CD14-positive monocyte (primary cell): Measurements from ENCODE around the gene ACP5. TPM values are rescaled to one million over a fixed set of nuclear protein-coding genes. Genes with fewer than 3 reads are reported as not detected.

ENCODE experiments used
- DNase-seq, 3 donors: peaks; one replicate each; pipeline ENCODE4 v3.0.0-alpha.2; 2011 to 2022
- H2AFZ ChIP-seq: 2 replicates; pipeline ENCODE4 v1.6.0; 2012; ENCODE audit warnings: mild to moderate bottlenecking, low read depth, low read length, inconsistent platforms; ENCODE audit not compliant: insufficient read depth, poor library complexity, severe bottlenecking
- H3K27ac ChIP-seq, 2 donors: 1 replicate in 1 of 2; 2 replicates in 1 of 2; pipeline ENCODE4 v1.5.1; 2012 to 2013; ENCODE audit warnings: low read length in 2 of 2, control low read depth in 1 of 2, inconsistent platforms in 1 of 2, low read depth in 1 of 2, mild to moderate bottlenecking in 1 of 2
- H3K27me3 ChIP-seq, 2 donors: one replicate each; pipeline versions ENCODE4 v1.6.0 to v1.6.1; 2011 to 2013; ENCODE audit warnings: low read length in 2 of 2; ENCODE audit not compliant: control insufficient read depth in 2 of 2, insufficient read depth in 2 of 2
- H3K36me3 ChIP-seq, 2 donors: replicated peaks in 1 of 2; 1 replicate in 1 of 2; 2 replicates in 1 of 2; pipeline versions ENCODE4 v1.5.1 to v1.6.1; 2012 to 2013; ENCODE audit warnings: low read length in 2 of 2, control low read depth in 1 of 2, inconsistent platforms in 1 of 2, mild to moderate bottlenecking in 1 of 2; ENCODE audit not compliant: insufficient read depth in 2 of 2, control insufficient read depth in 1 of 2
- H3K4me1 ChIP-seq, 2 donors: 1 replicate in 1 of 2; 2 replicates in 1 of 2; pipeline versions ENCODE4 v1.5.1 to v1.6.1; 2012 to 2013; ENCODE audit warnings: low read length in 2 of 2, control low read depth in 1 of 2, inconsistent platforms in 1 of 2, mild to moderate bottlenecking in 1 of 2, moderate library complexity in 1 of 2; ENCODE audit not compliant: insufficient read depth in 2 of 2, control insufficient read depth in 1 of 2
- H3K4me2 ChIP-seq: replicated peaks from 2 replicates; pipeline ENCODE3; 2012; ENCODE audit warnings: low read length, moderate library complexity, mild to moderate bottlenecking; ENCODE audit not compliant: poor library complexity, severe bottlenecking; ENCODE audit errors: extremely low read depth
- H3K4me3 ChIP-seq, 3 experiments: fragments of 200-600 bp in 1 of 3; sonication (generic) in 1 of 3; replicated peaks in 1 of 3; 1 replicate in 2 of 3; 2 replicates in 1 of 3; pipeline ENCODE4 v1.5.1; 2011 to 2013; ENCODE audit warnings: low read length in 3 of 3, mild to moderate bottlenecking in 3 of 3, control low read depth in 2 of 3, low read depth in 2 of 3, inconsistent platforms in 1 of 3, moderate library complexity in 1 of 3
- H3K79me2 ChIP-seq: 2 replicates; pipeline ENCODE4 v1.6.0; 2012; ENCODE audit warnings: mild to moderate bottlenecking, control low read depth, inconsistent platforms, low read length, moderate library complexity; ENCODE audit not compliant: insufficient read depth
- H3K9ac ChIP-seq: 2 replicates; pipeline ENCODE4 v1.6.0; 2017; ENCODE audit warnings: low read length, mild to moderate bottlenecking; ENCODE audit not compliant: insufficient read depth, poor library complexity, severe bottlenecking
- H3K9me3 ChIP-seq, 2 donors: replicated peaks in 1 of 2; 1 replicate in 1 of 2; 2 replicates in 1 of 2; pipeline versions ENCODE4 v1.5.1 to v1.6.1; 2012 to 2013; ENCODE audit warnings: low read length in 2 of 2, control low read depth in 1 of 2; ENCODE audit not compliant: control insufficient read depth in 1 of 2, insufficient read depth in 1 of 2
- H4K20me1 ChIP-seq: 2 replicates; pipeline ENCODE4 v1.6.0; 2012; ENCODE audit warnings: mild to moderate bottlenecking, low read length, control low read depth, moderate library complexity; ENCODE audit not compliant: insufficient read depth
- H3K27ac Mint-ChIP-seq, 7 donors: one replicate each; pipeline ENCODE4 v1.8.0; 2020; ENCODE audit warnings: mild to moderate bottlenecking in 7 of 7, mixed read lengths in 7 of 7, moderate library complexity in 6 of 7, inconsistent platforms in 2 of 7
- H3K27me3 Mint-ChIP-seq, 3 donors: one replicate each; pipeline ENCODE4 v1.8.0; 2021 to 2022; ENCODE audit warnings: low read depth in 3 of 3, mild to moderate bottlenecking in 3 of 3, mixed read lengths in 3 of 3, moderate library complexity in 3 of 3, inconsistent platforms in 1 of 3
- H3K36me3 Mint-ChIP-seq, 2 donors: one replicate each; pipeline ENCODE4 v1.8.0; 2020; ENCODE audit warnings: mixed read lengths in 2 of 2, inconsistent platforms in 1 of 2, mild to moderate bottlenecking in 1 of 2
- H3K4me1 Mint-ChIP-seq: one replicate; pipeline ENCODE4 v1.8.0; 2020; ENCODE audit warnings: mild to moderate bottlenecking, mixed read lengths
- H3K4me3 Mint-ChIP-seq, 2 donors: one replicate each; pipeline ENCODE4 v1.8.0; 2020; ENCODE audit warnings: mild to moderate bottlenecking in 2 of 2, mixed read lengths in 2 of 2, moderate library complexity in 1 of 2
- H3K9me3 Mint-ChIP-seq, 7 donors: one replicate each; pipeline ENCODE4 v1.8.0; 2020 to 2022; ENCODE audit warnings: mixed read lengths in 7 of 7, mild to moderate bottlenecking in 6 of 7, moderate library complexity in 6 of 7, inconsistent platforms in 2 of 7
- WGBS: methylation state at CpG from one replicate; pipeline ENCODE4 v1.1.5; 2013; ENCODE audit warnings: missing lambda C conversion rate; ENCODE audit not compliant: insufficient coverage; 5-methylcytosine and 5-hydroxymethylcytosine counted together
- intact Hi-C, 2 donors: fragments of 100-400 bp; cut with micrococcal nuclease; formaldehyde crosslinking; loops; one replicate each; pipeline versions ENCODE4 v1.15.0 to v1.15.1; 2023
- polyA plus RNA-seq, 3 donors: library from polyadenylated mRNA; depleted of rRNA in 1 of 3; unstranded in 2 of 3; stranded (reverse) in 1 of 3; fragments of 300-500 nt in 2 of 3; fragments of >200 nt in 1 of 3; fragmentation: Illumina TruSeq in 2 of 3; gene quantifications; 1 replicate in 2 of 3; 2 replicates in 1 of 3; pipeline ENCODE4 v1.2.3, GENCODE V29; 2012 to 2021
- TF ChIP-seq, protein P1 (sequence below): fragments of 200-600 bp; IDR thresholded peaks from one replicate; pipeline ENCODE4 v1.8.0; 2022; ENCODE audit warnings: antibody characterized with exemption, mild to moderate bottlenecking

The ACP5 gene
- polyA plus RNA-seq, 3 donors = 20.1 to 58.2 (median 31.2) TPM

- Mint-ChIP-seq H3K4me1 (peaks cover 21% of the 10 kb centered on the region), H3K9me3 (peaks cover 6 to 13% (median 8%) of the 10 kb centered on the region in 7 donors), H3K27me3 (peaks cover 24 to 36% (median 29%) of the 10 kb centered on the region in 3 donors), H3K27ac (peak overlapping the region; percentile 84 to 94 (median 91)), H3K36me3 (peaks cover 0 to 5% of the 10 kb centered on the region in 2 donors), H3K4me3 (peak overlapping the region; percentile 49 to 79)
- peaks cover 17 to 22% of the 10 kb centered on the region in 2 donors for H3K4me1 ChIP-seq
- peak overlapping the region; percentile 39 to 78 for H3K27ac ChIP-seq
- no peaks in the 10 kb centered on the region for H4K20me1 ChIP-seq
- H3K9ac ChIP-seq = peak overlapping the region; percentile 42
- H3K4me3 ChIP-seq = peak overlapping the region in 1 of 3 experiments; percentile 58
- peak overlapping the region; percentile 50 for H3K4me2 ChIP-seq
- no peaks in the 10 kb centered on the region for H3K36me3 ChIP-seq
- H2AFZ ChIP-seq = peak overlapping the region; percentile 76
- H3K79me2 ChIP-seq = no peaks in the 10 kb centered on the region
- intact Hi-C loops = loop anchor here in 1 of 2 donors (2.0 kb wide), 2 partner anchors 23 to 51 kb away; partner anchors contain the start of gene ELOF1
- peaks cover 0 to 4% of the 10 kb centered on the region in 2 donors for H3K9me3 ChIP-seq
- DNase-seq = peak; percentile 83 to 91 (median 83)
- H3K27me3 ChIP-seq = peaks cover 12 to 32% of the 10 kb centered on the region in 2 donors
- TF ChIP-seq, protein P1, sequence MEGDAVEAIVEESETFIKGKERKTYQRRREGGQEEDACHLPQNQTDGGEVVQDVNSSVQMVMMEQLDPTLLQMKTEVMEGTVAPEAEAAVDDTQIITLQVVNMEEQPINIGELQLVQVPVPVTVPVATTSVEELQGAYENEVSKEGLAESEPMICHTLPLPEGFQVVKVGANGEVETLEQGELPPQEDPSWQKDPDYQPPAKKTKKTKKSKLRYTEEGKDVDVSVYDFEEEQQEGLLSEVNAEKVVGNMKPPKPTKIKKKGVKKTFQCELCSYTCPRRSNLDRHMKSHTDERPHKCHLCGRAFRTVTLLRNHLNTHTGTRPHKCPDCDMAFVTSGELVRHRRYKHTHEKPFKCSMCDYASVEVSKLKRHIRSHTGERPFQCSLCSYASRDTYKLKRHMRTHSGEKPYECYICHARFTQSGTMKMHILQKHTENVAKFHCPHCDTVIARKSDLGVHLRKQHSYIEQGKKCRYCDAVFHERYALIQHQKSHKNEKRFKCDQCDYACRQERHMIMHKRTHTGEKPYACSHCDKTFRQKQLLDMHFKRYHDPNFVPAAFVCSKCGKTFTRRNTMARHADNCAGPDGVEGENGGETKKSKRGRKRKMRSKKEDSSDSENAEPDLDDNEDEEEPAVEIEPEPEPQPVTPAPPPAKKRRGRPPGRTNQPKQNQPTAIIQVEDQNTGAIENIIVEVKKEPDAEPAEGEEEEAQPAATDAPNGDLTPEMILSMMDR = peak; percentile 93
- WGBS = 17% methylated on average over 51 of the region's 54 CpGs
These were observed 41.5 kb downstream of the ACP5 start for GRCh38 chr19:11535792-11536595.

GRCh38 chr19:11534948-11535347 lies 42.5 kb downstream of the ACP5 start:
- H3K4me2 ChIP-seq = no peak overlapping the region
- no peaks in the 10 kb centered on the region for H3K36me3 ChIP-seq
- H3K4me1 Mint-ChIP-seq = peaks cover 21% of the 10 kb centered on the region
- peaks cover 0 to 4% of the 10 kb centered on the region in 2 donors for H3K9me3 ChIP-seq
- H4K20me1 ChIP-seq = no peaks in the 10 kb centered on the region
- WGBS = 88% methylated on average over 2 of the region's 5 CpGs
- H3K36me3 Mint-ChIP-seq = peaks cover 0 to 5% of the 10 kb centered on the region in 2 donors
- peaks cover 17 to 22% of the 10 kb centered on the region in 2 donors for H3K4me1 ChIP-seq
- no peaks in the 10 kb centered on the region for H3K79me2 ChIP-seq
- H3K27ac Mint-ChIP-seq = peak overlapping the region; percentile 66 to 94 (median 91)
- intact Hi-C loops = no loop called here
- TF ChIP-seq, protein P1 = no peak
- peaks cover 6 to 18% (median 9%) of the 10 kb centered on the region in 7 donors for H3K9me3 Mint-ChIP-seq
- H3K27me3 Mint-ChIP-seq = peaks cover 19 to 25% (median 21%) of the 10 kb centered on the region in 3 donors
- H3K4me3 Mint-ChIP-seq = peak overlapping the region in 1 of 2 donors; percentile 20
- H3K27me3 ChIP-seq = peaks cover 10 to 22% of the 10 kb centered on the region in 2 donors
- no peak overlapping the region for H3K4me3 ChIP-seq
- H2AFZ ChIP-seq = no peak overlapping the region
- no peak overlapping the region for H3K9ac ChIP-seq
- no peak for DNase-seq
- H3K27ac ChIP-seq = peak overlapping the region in 1 of 2 donors; percentile 78
